GM23338 (cell line): Measurements from ENCODE around the gene HPS5.

Experiments
- CTCF ChIP-seq, 2 experiments: fragments of 200-600 bp in 1 of 2; sonication (generic) in 1 of 2; conservative IDR thresholded peaks; 2 replicates each; pipeline versions ENCODE4 v1.5.1 to v1.6.1; 2016 to 2017; ENCODE audit warnings: antibody characterized with exemption in 2 of 2, low read depth in 2 of 2, mild to moderate bottlenecking in 2 of 2, moderate library complexity in 1 of 2
- EZH2 ChIP-seq: fragments of 200-600 bp; sonication (generic); IDR thresholded peaks from one replicate; pipeline ENCODE4 v1.8.0; 2017; ENCODE audit warnings: antibody characterized with exemption, mild to moderate bottlenecking, low read depth; ENCODE audit not compliant: unreplicated experiment
- POLR2AphosphoS5 ChIP-seq: IDR thresholded peaks from 2 replicates; pipeline ENCODE4 v1.6.1; 2016; ENCODE audit warnings: antibody characterized with exemption, low read depth
- REST ChIP-seq: IDR thresholded peaks from one replicate; pipeline ENCODE4 v1.6.1; 2018; ENCODE audit warnings: antibody characterized with exemption; ENCODE audit not compliant: unreplicated experiment

- TF ChIP-seq CTCF (conservative IDR thresholded peaks at IDR 0.05; ENCODE audit: low read depth in 2 of 2), result no peak
- no peak for TF ChIP-seq EZH2
- TF ChIP-seq POLR2AphosphoS5, result no peak
- TF ChIP-seq REST, result no peak
Observed at GRCh38 chr11:18307461-18308139, 14.3 kb downstream of the HPS5 start.
